GM18526 (cell line): Measurements from ENCODE around the gene PTPRB.

Experiments used
- POLR2A ChIP-seq: IDR thresholded peaks from 3 replicates; pipeline ENCODE4 v1.6.1; 2011; ENCODE audit not compliant: insufficient read length; ENCODE audit errors: extremely low read depth

Gene PTPRB

DNA sequence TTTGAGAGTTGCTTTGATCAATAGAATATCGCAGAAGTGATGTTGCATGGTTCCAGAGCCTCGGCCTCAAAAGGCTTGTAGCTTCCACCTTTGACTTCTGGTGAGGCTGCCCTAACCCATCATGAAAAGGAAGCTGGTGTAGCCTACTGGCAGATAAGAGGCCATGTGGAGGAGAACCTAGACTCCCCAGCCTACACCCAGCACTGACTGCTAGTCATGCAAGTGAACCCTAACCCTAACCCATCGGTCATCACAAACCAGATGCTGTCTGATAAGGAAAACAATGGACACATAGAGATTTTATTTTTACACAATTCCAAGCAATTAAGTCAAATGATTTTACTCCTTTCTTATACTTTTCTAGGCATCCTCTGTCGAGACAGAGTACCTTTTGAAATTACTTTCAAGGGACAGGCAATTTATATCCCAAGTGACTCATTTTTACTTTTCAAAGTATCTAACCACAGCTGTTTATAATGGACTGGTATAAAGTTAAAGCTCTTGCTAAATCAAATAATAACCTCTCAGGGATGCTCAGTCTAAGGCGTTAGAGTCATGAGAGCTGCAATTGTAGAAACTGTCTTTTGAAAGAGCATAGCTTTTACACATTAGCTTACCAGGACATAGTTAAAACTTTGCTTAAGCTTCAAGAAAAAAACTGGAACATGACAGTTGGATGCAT is 17.6 kb downstream of the PTPRB start:
- no peak for TF ChIP-seq POLR2A

GRCh38 chr12:70618371-70618770 is 18.9 kb downstream of the PTPRB start:
- TF ChIP-seq POLR2A: no peak

- no peak for TF ChIP-seq POLR2A
Observed at GRCh38 chr12:70617450-70617849, 19.8 kb downstream of the PTPRB start.

- TF ChIP-seq POLR2A: no peak
Observed at GRCh38 chr12:70615174-70615866, 21.9 kb downstream of the PTPRB start.

DNA sequence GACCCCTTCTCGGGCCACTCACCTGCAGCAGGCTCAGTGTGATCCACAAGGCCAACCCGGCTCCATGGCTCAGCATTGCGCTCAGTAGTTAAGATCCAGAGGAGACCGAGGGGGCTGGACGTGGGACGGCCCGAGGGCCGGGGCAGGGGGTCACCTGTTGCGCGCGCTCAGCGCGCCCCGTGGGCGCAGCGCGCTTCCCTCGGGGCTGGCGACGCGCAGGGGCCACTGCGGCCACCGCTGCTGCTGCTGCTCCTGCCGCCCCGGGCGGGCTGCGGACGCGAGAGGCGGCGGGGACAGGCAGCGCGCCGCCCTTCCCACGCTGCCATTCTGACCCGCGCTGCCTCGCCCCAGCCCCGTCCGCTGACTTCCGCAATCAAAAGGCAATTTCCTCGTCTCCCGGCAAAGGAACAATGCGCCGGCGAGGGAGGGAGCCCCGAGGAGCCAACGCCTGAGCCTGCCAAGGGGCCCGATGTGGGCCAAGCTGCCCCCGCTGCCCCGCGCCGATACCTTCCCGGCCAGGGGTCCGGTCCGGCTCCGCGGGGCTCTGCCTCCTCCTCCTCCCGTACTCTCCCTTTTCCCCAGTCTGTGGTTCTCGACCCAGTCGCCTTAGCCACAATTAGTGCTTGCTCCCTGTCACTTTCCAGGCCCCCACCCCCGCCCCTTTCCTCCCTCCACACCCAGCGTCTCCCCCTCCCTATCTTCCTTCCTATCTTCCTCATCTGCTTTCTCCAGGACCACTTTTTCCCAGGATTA is 27.3 kb downstream of the PTPRB start:
- no peak for TF ChIP-seq POLR2A

- no peak for TF ChIP-seq POLR2A
Observed at GRCh38 chr12:70609203-70609602, 28.0 kb downstream of the PTPRB start.

- no peak for TF ChIP-seq POLR2A
Observed at GRCh38 chr12:70608184-70608583, 29.0 kb downstream of the PTPRB start.

- TF ChIP-seq POLR2A: no peak
Observed at GRCh38 chr12:70607107-70607506, 30.1 kb downstream of the PTPRB start.

- no peak for TF ChIP-seq POLR2A
Observed at GRCh38 chr12:70605976-70606375, 31.3 kb downstream of the PTPRB start.

DNA sequence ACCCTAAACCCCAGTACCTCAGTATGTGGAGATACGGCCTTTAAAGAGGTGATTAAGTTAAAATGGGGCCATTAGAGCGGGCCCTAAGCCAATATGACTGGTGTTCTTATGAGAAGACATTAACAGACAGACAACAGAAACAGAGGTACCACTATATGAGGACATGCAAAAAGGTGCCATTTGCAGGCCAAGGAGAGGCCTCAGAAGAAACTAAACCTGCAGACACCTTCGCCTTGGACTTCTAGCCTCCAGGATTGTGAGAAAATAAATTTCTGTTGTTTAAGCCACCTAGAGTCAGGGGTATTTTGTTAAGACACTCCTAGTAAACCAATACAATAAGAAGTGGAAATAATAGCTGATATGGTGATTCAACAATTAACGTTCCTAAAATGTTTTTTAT is 32.6 kb downstream of the PTPRB start:
- TF ChIP-seq POLR2A: no peak

DNA sequence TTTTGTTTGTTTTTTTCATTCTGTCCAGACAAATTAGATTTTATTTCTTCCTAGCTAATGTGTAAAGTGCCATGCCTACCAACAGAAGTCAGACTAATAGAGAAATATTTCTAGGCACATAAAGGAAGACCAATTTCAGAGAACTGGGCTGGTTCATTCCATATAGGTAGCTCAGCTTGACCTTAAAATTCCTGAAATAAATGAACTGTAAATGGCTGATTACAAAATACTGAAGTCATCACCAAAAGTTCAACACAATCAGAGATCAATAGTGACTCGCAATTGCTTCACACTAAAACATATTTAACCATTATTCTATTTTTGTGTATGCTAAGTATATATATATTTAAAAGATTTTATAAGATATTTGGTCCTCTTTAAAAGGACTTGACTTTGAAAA is 34.2 kb downstream of the PTPRB start:
- no peak for TF ChIP-seq POLR2A

DNA sequence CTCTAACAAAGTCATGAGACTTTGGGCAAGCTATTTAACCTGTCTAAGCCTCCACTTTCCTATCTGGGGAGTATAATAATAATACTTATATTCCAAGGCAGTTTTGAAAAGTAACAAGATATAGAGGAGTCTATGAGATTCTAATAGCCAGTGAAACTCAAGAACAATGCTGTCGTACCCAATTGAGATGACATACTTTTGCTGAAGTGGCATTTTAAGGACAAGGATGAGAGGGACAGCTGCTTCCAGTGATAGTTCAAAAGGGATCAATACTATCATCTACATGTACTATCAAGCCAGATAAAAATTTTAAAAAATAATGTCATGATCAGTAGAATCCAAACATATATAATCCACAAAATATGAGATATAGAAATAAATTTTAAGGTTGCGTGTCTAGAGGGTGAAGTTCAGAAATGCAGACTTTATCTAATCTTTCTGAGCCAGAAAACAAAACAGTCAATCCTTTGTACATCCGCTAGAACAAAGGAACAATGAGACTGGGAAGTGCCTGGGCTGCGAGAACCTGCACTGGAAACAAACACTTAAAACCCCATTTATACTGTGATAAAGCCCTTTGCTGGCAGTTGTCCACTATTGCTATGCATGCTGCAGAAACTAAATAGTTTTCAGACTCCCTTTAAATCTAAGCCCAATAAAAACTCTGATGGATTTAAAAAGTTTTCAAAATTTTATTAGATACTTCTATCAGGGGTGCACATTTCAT is 38.6 kb downstream of the PTPRB start:
- TF ChIP-seq POLR2A: no peak

- no peak for TF ChIP-seq POLR2A
Observed at GRCh38 chr12:70592664-70593063, 44.6 kb downstream of the PTPRB start.

GRCh38 chr12:70590549-70591226 is 46.5 kb downstream of the PTPRB start:
- no peak for TF ChIP-seq POLR2A

DNA sequence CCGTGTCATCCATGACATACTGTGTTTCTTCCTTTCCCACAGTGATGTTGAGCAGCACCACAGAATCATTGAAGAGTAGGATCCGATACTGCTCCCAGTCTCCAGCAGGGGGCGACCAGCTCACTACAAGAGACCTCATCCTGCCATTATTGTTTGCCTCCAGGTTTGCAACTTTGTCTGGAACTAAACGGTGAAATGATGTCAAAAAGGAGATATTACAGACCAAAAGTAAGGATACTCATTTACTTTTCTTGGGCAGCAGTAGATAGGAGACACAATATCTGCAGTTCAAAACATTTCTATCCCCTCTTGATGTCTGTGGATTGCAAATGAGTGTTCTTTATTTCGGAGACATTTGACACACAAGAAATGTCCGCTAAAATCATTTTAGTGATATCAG is 47.2 kb downstream of the PTPRB start:
- no peak for TF ChIP-seq POLR2A
